AG08395 (cell line): ENCODE results near the gene ANXA5.
"Not testable (repeated sequence)": the region's sequence is repeated elsewhere in the genome, so short reads cannot be mapped to it uniquely, and the experiment has no call there.

Source experiments
- DNase-seq: peaks from one replicate; pipeline ENCODE4 v3.0.0; 2012; ENCODE audit warnings: mixed read lengths, low spot score

Gene ANXA5

GRCh38 chr4:121679267-121679666 lies 17.5 kb downstream of the ANXA5 start:
- no peak for DNase-seq

- no peak for DNase-seq
These were observed 19.3 kb downstream of the ANXA5 start for GRCh38 chr4:121677524-121677923.

- no peak for DNase-seq
These were observed 20.3 kb downstream of the ANXA5 start for GRCh38 chr4:121676345-121677075.

- DNase-seq: peak; percentile 21
These were observed 21.1 kb downstream of the ANXA5 start for GRCh38 chr4:121675715-121676114.

GRCh38 chr4:121674696-121675095 lies 22.1 kb downstream of the ANXA5 start:
- DNase-seq: no peak

- DNase-seq: no peak
These were observed 22.6 kb downstream of the ANXA5 start for GRCh38 chr4:121674191-121674590.

- peak; percentile 34 for DNase-seq
These were observed 27.6 kb downstream of the ANXA5 start for GRCh38 chr4:121669163-121669550.

GRCh38 chr4:121668368-121669162 lies 28.2 kb downstream of the ANXA5 start:
- peak; percentile 90 for DNase-seq

GRCh38 chr4:121666091-121666679 lies 30.6 kb downstream of the ANXA5 start:
- DNase-seq: no peak

GRCh38 chr4:121665371-121665770 lies 31.4 kb downstream of the ANXA5 start:
- no peak for DNase-seq

- no peak for DNase-seq
These were observed 34.6 kb downstream of the ANXA5 start for GRCh38 chr4:121662225-121662624.

GRCh38 chr4:121660175-121660933 lies 36.4 kb downstream of the ANXA5 start:
- not testable (repeated sequence) for DNase-seq

- DNase-seq: no peak
These were observed 38.7 kb downstream of the ANXA5 start for GRCh38 chr4:121658125-121658524.

GRCh38 chr4:121656269-121656641 lies 40.5 kb downstream of the ANXA5 start:
- peak; percentile 69 for DNase-seq

GRCh38 chr4:121655320-121656268 lies 41.2 kb downstream of the ANXA5 start:
- DNase-seq: no peak

GRCh38 chr4:121654738-121655137 lies 42.0 kb downstream of the ANXA5 start:
- DNase-seq: no peak

- no peak for DNase-seq
These were observed 42.8 kb downstream of the ANXA5 start for GRCh38 chr4:121653986-121654385.

GRCh38 chr4:121653214-121653613 lies 43.6 kb downstream of the ANXA5 start:
- no peak for DNase-seq

- no peak for DNase-seq
These were observed 45.2 kb downstream of the ANXA5 start for GRCh38 chr4:121651597-121651996.

- DNase-seq: no peak
These were observed 46.0 kb downstream of the ANXA5 start for GRCh38 chr4:121650741-121651140.

- peak; percentile 59 for DNase-seq
These were observed 48.3 kb downstream of the ANXA5 start for GRCh38 chr4:121648516-121648915.
